ENCODE measurements around the gene PRSS33. TPM values are rescaled to one million over a fixed set of nuclear protein-coding genes. Genes with fewer than 3 reads are reported as not detected.

Gene PRSS33
- total and polyA plus RNA-seq, 2 of the 8 experiments (the other 6 are each of a cell fraction or from before 2014, with no cell fraction given): 0.09 TPM; not detected in 1

DNA sequence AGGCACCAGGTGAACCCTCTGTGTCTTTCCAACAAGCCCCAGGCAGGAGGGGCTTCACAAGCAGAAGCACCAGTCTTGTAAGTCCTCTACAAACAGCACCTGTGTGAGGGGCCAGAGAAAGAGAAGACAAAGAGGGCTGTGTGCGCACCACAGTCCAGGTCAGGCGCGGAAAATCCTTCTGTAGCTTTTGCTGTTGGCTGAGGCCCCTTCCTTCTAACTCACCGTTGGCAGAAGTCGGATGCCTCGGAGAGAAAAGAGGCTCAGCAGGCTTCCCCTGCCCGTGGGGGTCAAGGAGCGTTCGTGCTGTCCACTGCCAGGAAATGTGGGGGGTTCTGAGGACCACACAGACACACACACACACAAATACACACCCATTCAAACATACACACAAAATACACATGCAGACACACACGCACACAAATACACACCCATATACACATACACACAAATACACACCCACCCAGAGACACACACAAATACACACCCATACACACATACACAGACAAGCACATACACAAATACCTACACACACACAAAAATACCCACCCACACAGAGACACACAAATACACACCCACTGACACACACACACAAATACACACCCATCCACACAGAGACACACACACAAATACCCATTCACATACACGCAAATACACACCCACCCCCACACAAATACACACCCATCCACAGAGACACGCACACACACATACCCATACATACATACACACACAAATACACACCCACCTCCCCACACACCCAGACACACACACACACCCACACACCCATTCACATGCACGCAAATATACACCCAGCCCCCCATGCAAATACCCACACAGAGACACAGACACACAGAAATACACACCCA lies 49.5 kb upstream of the PRSS33 start (continued):
- TF ChIP-seq, protein P1, sequence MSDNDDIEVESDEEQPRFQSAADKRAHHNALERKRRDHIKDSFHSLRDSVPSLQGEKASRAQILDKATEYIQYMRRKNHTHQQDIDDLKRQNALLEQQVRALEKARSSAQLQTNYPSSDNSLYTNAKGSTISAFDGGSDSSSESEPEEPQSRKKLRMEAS (IDR thresholded peaks at IDR 0.05): no peak
- TF ChIP-seq SP2 (IDR thresholded peaks at IDR 0.05; ENCODE audit: low read length): no peak
